ES-I3 (cell line): Measurements from ENCODE around the gene HRG.

Source experiments
- H3K36me3 ChIP-seq: 2 replicates; pipeline ENCODE4 v1.6.1; 2013; ENCODE audit warnings: mild to moderate bottlenecking, low read length, control low read depth, moderate library complexity; ENCODE audit not compliant: insufficient read depth
- H3K4me1 ChIP-seq: 2 replicates; pipeline ENCODE4 v1.6.1; 2013; ENCODE audit warnings: mild to moderate bottlenecking, control low read depth, low read length; ENCODE audit not compliant: insufficient read depth
- H3K9ac ChIP-seq: 2 replicates; pipeline ENCODE4 v1.6.1; 2013; ENCODE audit warnings: low read depth, mild to moderate bottlenecking, low read length, moderate library complexity
- H3K9me3 ChIP-seq: 2 replicates; pipeline ENCODE4 v1.6.1; 2013; ENCODE audit warnings: mild to moderate bottlenecking, low read length, moderate library complexity; ENCODE audit not compliant: control insufficient read depth, insufficient read depth

The HRG gene

DNA sequence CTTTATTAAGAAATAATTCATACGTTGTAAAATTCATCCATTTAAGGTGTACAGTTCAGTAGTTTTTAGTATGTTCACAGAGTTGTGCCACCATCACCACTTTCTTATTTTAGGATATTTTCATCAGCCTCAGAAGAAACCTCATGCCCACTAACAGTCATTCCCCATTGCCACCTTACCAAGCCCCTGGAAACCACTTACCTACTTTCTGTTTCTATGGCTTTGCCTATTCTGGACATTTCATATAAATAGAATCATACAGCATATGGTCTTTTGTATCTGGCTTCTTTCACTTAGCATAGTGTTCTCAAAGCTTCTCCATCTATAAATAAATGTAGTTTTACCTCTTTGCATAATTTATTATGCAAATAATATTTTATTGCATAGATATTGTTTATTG lies 19.0 kb upstream of the HRG start:
- Histone ChIP-seq H3K4me1 (peaks cover 14% of the 10 kb centered on the region), H3K9me3 (no peaks in the 10 kb centered on the region), H3K9ac (no peak overlapping the region), H3K36me3 (no peaks in the 10 kb centered on the region)

GRCh38 chr3:186648851-186649250 lies 17.0 kb upstream of the HRG start:
- H3K9me3 ChIP-seq = no peaks in the 10 kb centered on the region
- H3K9ac ChIP-seq = no peak overlapping the region
- peaks cover 2% of the 10 kb centered on the region; the same call in 1 of the 2 replicates for H3K4me1 ChIP-seq
- no peaks in the 10 kb centered on the region for H3K36me3 ChIP-seq

GRCh38 chr3:186651678-186652215 lies 14.1 kb upstream of the HRG start:
- Histone ChIP-seq H3K4me1 (peaks cover 9% of the 10 kb centered on the region; the same call in 1 of the 2 replicates), H3K9ac (no peak overlapping the region), H3K36me3 (peaks cover 3% of the 10 kb centered on the region; the same call in 1 of the 2 replicates), H3K9me3 (no peaks in the 10 kb centered on the region; the same call in 1 of the 2 replicates)

GRCh38 chr3:186653080-186653707 lies 12.6 kb upstream of the HRG start:
- Histone ChIP-seq H3K9me3 (no peaks in the 10 kb centered on the region; the same call in 1 of the 2 replicates), H3K36me3 (peaks cover 3% of the 10 kb centered on the region; the same call in 1 of the 2 replicates), H3K9ac (no peak overlapping the region), H3K4me1 (peaks cover 9% of the 10 kb centered on the region; the same call in 1 of the 2 replicates)

DNA sequence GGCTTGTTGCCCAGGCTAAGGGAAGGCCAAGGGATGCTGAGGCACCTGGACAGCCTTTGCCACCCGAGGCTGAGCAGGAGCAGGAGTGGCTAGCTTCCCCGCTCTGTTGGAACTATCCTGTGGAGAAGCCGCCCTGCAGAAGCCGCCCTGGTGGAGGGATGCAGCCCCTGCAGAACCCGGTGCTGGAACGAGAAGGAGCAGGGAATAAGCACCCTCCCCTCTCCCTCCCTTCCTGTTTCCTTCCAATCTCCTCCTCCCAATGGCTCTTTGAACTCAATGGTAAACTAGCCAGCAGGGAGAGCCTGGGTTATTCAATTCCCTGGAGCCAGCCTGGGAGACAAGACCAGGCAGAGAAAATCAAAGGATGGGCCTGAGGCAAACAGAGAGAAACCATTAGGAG lies 11.8 kb upstream of the HRG start:
- H3K9me3 ChIP-seq = no peaks in the 10 kb centered on the region; the same call in 1 of the 2 replicates
- peaks cover 9% of the 10 kb centered on the region; the same call in 1 of the 2 replicates for H3K4me1 ChIP-seq
- H3K9ac ChIP-seq = no peak overlapping the region
- H3K36me3 ChIP-seq = peaks cover 3% of the 10 kb centered on the region; the same call in 1 of the 2 replicates

DNA sequence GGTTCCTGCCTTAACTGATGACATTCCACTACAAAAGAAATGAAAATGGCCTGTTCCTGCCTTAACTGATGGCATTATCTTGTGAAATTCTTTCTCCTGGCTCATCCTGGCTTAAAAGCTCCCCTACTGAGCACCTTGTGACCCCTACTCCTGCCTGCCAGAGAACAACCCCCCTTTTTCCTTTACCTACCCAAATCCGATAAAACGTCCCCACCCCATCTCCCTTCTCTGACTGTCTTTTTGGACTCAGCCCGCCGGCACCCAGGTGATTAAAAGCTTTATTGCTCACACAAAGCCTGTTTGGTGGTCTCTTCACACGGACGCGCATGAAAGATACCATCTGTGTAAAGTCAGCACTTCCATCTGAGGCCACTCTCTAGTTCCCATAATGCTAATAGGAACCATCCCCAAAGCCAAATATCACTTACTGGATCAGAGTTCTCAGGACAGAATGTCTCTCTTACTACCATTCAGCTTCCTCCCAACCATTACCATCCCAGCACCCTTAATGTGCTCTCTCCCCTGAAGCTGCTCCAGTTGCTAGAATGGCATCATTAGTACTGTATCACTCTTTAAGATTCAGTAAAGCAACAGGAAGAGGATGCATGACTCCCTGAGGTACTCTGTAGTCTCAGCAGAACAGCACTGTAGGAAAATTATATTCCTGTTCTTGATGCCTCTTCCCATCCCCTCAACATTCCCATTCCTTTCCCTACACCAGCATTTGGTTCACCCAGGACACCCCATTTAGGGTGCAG lies 2.3 kb upstream of the HRG start:
- Histone ChIP-seq H3K4me1 (peaks cover 31% of the 10 kb centered on the region), H3K9ac (peak overlapping the region; percentile 10; the same call in 1 of the 2 replicates), H3K36me3 (no peaks in the 10 kb centered on the region), H3K9me3 (no peaks in the 10 kb centered on the region; the same call in 1 of the 2 replicates)

DNA sequence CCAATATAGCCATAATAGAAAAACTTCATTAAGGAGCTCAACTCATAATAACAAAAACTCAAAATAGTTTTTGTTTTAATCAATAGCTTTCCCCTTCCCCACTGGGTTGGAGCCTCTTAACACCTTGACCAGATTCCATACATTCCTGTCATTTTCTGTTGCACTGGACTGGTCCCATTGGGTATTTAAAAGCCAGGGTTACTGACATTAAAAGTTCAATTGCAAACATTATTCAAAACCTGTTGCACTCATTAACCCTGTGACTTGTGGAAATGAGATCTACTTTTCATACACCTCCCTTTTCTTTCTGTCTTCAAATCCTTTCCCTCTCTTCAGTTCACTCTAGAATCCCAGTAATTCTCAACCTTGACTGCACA lies 1.7 kb upstream of the HRG start:
- Histone ChIP-seq H3K9me3 (no peaks in the 10 kb centered on the region; the same call in 1 of the 2 replicates), H3K4me1 (peaks cover 31% of the 10 kb centered on the region), H3K9ac (no peak overlapping the region), H3K36me3 (no peaks in the 10 kb centered on the region)

DNA sequence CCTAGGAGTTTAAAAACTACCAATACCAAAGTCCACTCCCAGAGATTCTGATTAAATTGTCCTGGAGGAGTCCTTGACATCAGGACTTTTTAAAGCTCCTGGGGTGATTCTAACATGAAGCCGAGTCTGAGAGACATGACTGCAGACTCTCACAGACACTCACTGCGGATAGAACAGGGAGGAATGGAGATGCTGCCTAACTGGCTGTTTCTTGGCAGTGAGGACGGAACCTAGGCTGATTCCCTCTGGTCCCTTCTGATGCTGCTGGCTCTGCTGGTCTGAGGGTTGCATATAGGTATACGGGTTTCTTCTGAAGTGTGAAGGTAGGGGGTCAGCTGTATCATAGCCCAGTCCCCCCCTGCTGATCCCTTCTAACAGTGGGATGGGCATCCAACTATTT lies 1.3 kb upstream of the HRG start:
- Histone ChIP-seq H3K4me1 (peaks cover 31% of the 10 kb centered on the region), H3K36me3 (no peaks in the 10 kb centered on the region), H3K9me3 (no peaks in the 10 kb centered on the region; the same call in 1 of the 2 replicates), H3K9ac (no peak overlapping the region)

GRCh38 chr3:186668426-186668825 lies 2.6 kb downstream of the HRG start:
- no peaks in the 10 kb centered on the region for H3K36me3 ChIP-seq
- no peaks in the 10 kb centered on the region for H3K9me3 ChIP-seq
- H3K4me1 ChIP-seq = peaks cover 26% of the 10 kb centered on the region
- no peak overlapping the region for H3K9ac ChIP-seq

- H3K36me3 ChIP-seq = no peaks in the 10 kb centered on the region
- no peak overlapping the region for H3K9ac ChIP-seq
- H3K9me3 ChIP-seq = no peaks in the 10 kb centered on the region
- peaks cover 15% of the 10 kb centered on the region for H3K4me1 ChIP-seq
Measured at GRCh38 chr3:186669378-186670084, 3.7 kb downstream of the HRG start.

DNA sequence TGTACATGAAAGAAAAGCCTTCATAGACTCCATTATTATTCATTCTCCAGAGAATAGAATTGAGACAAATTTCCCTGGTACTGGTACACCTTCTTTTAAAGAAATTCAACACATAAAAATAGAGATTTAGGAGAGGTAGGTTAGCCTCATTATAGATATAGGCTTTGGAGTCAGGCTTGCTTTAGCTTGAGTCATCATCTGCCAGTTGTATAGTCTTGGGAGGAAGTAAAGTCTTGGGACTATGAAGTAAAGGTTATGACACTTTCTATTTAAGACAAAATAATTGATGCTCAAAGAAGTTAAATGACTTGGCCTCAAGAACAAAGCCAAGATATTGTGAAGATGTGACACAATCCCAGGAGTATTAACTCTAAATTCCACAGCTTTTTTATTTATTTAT lies 4.3 kb downstream of the HRG start:
- H3K9ac ChIP-seq = no peak overlapping the region
- peaks cover 12% of the 10 kb centered on the region for H3K4me1 ChIP-seq
- H3K9me3 ChIP-seq = no peaks in the 10 kb centered on the region
- no peaks in the 10 kb centered on the region for H3K36me3 ChIP-seq

GRCh38 chr3:186671051-186671450 lies 5.2 kb downstream of the HRG start:
- Histone ChIP-seq H3K9ac (no peak overlapping the region), H3K4me1 (peaks cover 3% of the 10 kb centered on the region; the same call in 1 of the 2 replicates), H3K36me3 (no peaks in the 10 kb centered on the region), H3K9me3 (no peaks in the 10 kb centered on the region)

GRCh38 chr3:186678604-186679003 lies 12.8 kb downstream of the HRG start:
- Histone ChIP-seq H3K4me1 (no peaks in the 10 kb centered on the region), H3K36me3 (no peaks in the 10 kb centered on the region), H3K9me3 (no peaks in the 10 kb centered on the region), H3K9ac (no peak overlapping the region)

DNA sequence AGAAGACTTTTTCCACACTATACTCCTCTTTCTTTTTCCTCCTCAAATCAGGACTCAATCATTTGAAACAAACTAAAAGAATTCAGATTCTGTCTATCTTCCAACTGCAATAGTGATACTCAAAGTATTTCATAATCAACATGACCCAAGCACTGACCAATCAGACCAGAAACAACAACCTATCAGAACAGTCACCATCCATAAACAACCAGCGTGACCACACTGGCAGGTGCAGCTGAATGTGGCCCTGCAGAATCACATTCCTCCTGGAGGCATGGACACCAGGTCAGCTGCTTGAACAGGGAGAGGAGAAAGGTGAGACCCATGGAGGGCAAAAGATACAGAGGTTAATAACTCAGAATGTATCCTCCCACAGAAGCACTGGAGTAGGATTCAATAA lies 13.3 kb downstream of the HRG start:
- Histone ChIP-seq H3K9ac (no peak overlapping the region), H3K36me3 (no peaks in the 10 kb centered on the region), H3K4me1 (no peaks in the 10 kb centered on the region), H3K9me3 (no peaks in the 10 kb centered on the region)
